SK-N-SH (cell line): ENCODE measurements around the gene TSPAN11. TPM values are rescaled to one million over a fixed set of nuclear protein-coding genes. Genes with fewer than 3 reads are reported as not detected.

Source experiments
- CTCF ChIA-PET: fragments of 300-600, 350-600 bp; formaldehyde crosslinking; extraction: SDS; loops from one replicate; lab custom pipeline; 2021; lab: Yijun Ruan, JAX
- POLR2A ChIA-PET: fragments of 350-600 bp; sonication (Branson Sonifier 250); formaldehyde crosslinking; extraction: SDS; loops from one replicate; lab custom pipeline; 2020; ENCODE audit warnings: antibody characterized with exemption, inconsistent platforms; lab: Yijun Ruan, JAX
- DNase-seq: peaks from one replicate; pipeline ENCODE4 v3.0.0; 2012
- H2AFZ ChIP-seq: fragments of 200-600 bp; sonication (generic); 2 replicates; pipeline ENCODE4 v1.8.1; 2016; ENCODE audit warnings: antibody characterized with exemption, mild to moderate bottlenecking, low read depth
- H3F3A ChIP-seq: fragments of 200-600 bp; sonication (generic); replicated peaks from 2 replicates; pipeline ENCODE3; 2016; ENCODE audit warnings: antibody characterized with exemption, mild to moderate bottlenecking; ENCODE audit not compliant: insufficient read depth
- H3K27ac ChIP-seq, 2 experiments: fragments of 200-500 bp in 1 of 2; fragments of 200-600 bp in 1 of 2; sonication (Bioruptor generic) in 1 of 2; sonication (generic), shearing (Covaris generic) in 1 of 2; 2 replicates each; pipeline versions ENCODE4 v1.5.1 to v1.6.1; 2014 to 2016; ENCODE audit warnings: low read depth in 2 of 2, inconsistent platforms in 1 of 2, low read length in 1 of 2, mild to moderate bottlenecking in 1 of 2, mixed read lengths in 1 of 2
- H3K27me3 ChIP-seq: fragments of 200-600 bp; sonication (generic), shearing (Covaris generic); 2 replicates; pipeline ENCODE4 v1.6.1; 2016; ENCODE audit warnings: mixed run types; ENCODE audit not compliant: insufficient read depth
- H3K36me3 ChIP-seq, 2 experiments: fragments of 200-500 bp in 1 of 2; fragments of 200-600 bp in 1 of 2; sonication (Bioruptor generic) in 1 of 2; sonication (generic) in 1 of 2; replicated peaks in 1 of 2; 2 replicates each; pipeline versions ENCODE3 to v1.5.1; 2014 to 2016; ENCODE audit warnings: low read length in 1 of 2, mild to moderate bottlenecking in 1 of 2; ENCODE audit not compliant: insufficient read depth in 2 of 2, control insufficient read depth in 1 of 2
- H3K4me1 ChIP-seq, 2 experiments: fragments of 200-500 bp in 1 of 2; fragments of 200-600 bp in 1 of 2; sonication (Bioruptor generic) in 1 of 2; sonication (generic), shearing (Covaris generic) in 1 of 2; 2 replicates each; pipeline versions ENCODE4 v1.5.1 to v1.6.1; 2014 to 2016; ENCODE audit warnings: low read depth in 1 of 2, low read length in 1 of 2, mixed run types in 1 of 2; ENCODE audit not compliant: insufficient read depth in 2 of 2, control insufficient read depth in 1 of 2
- H3K4me2 ChIP-seq: fragments of 200-600 bp; sonication (generic), shearing (Covaris generic); 2 replicates; pipeline ENCODE4 v1.6.1; 2017; ENCODE audit warnings: mixed run types
- H3K4me3 ChIP-seq, 2 experiments: fragments of 200-500 bp in 1 of 2; fragments of 200-600 bp in 1 of 2; sonication (Bioruptor generic) in 1 of 2; sonication (generic), shearing (Covaris generic) in 1 of 2; 2 replicates each; pipeline versions ENCODE4 v1.5.1 to v1.8.1; 2014 to 2016; ENCODE audit warnings: low read depth in 2 of 2, inconsistent platforms in 1 of 2, low read length in 1 of 2, mild to moderate bottlenecking in 1 of 2, mixed read lengths in 1 of 2, moderate library complexity in 1 of 2
- H3K79me2 ChIP-seq: fragments of 200-600 bp; sonication (generic); 2 replicates; pipeline ENCODE4 v1.8.1; 2017; ENCODE audit warnings: mild to moderate bottlenecking; ENCODE audit not compliant: insufficient read depth
- H3K9ac ChIP-seq: fragments of 200-600 bp; sonication (generic); 2 replicates; pipeline ENCODE4 v1.6.1; 2017; ENCODE audit warnings: mixed run types
- H3K9me2 ChIP-seq: fragments of 200-600 bp; sonication (generic); 2 replicates; pipeline ENCODE4 v1.6.1; 2017; ENCODE audit warnings: mixed run types
- H3K9me3 ChIP-seq: fragments of 200-600 bp; sonication (generic); 2 replicates; pipeline ENCODE4 v1.6.1; 2017; ENCODE audit warnings: mixed run types, mild to moderate bottlenecking, moderate library complexity
- H4K20me1 ChIP-seq: fragments of 200-600 bp; sonication (generic); 2 replicates; pipeline ENCODE4 v1.6.1; 2017; ENCODE audit warnings: mild to moderate bottlenecking, mixed run types; ENCODE audit not compliant: insufficient read depth
- CHD2 ChIP-seq: fragments of 150-350 bp; IDR thresholded peaks from 2 replicates; pipeline ENCODE4 v1.6.1; 2018; ENCODE audit warnings: low read length; ENCODE audit not compliant: partially characterized antibody
- CTCF ChIP-seq: fragments of 200-600 bp; sonication (generic); IDR thresholded peaks from 2 replicates; pipeline ENCODE4 v1.6.1; 2017; ENCODE audit warnings: antibody characterized with exemption, mild to moderate bottlenecking, moderate library complexity
- ELF1 ChIP-seq: IDR thresholded peaks from 2 replicates; pipeline ENCODE4 v1.4.0; 2012
- EZH2phosphoT487 ChIP-seq: fragments of 200-600 bp; sonication (generic); IDR thresholded peaks from 2 replicates; pipeline ENCODE4 v1.6.1; 2017; ENCODE audit warnings: low read depth, mixed run types, mild to moderate bottlenecking, antibody characterized with exemption, moderate library complexity, borderline replicate concordance
- FOSL2 ChIP-seq: IDR thresholded peaks from 2 replicates; pipeline ENCODE4 v1.4.0; 2012; ENCODE audit warnings: low read depth, mild to moderate bottlenecking, moderate library complexity, borderline replicate concordance
- FOXJ3 ChIP-seq: sonication (generic); formaldehyde crosslinking; IDR thresholded peaks from 2 replicates; pipeline ENCODE4 v1.5.1; 2020; ENCODE audit warnings: mild to moderate bottlenecking, missing genetic modification reagents
- GATA2 ChIP-seq: sonication (generic); formaldehyde crosslinking; IDR thresholded peaks from 2 replicates; pipeline ENCODE4 v1.5.0; 2020; ENCODE audit warnings: mild to moderate bottlenecking, missing genetic modification reagents
- PBX3 ChIP-seq: IDR thresholded peaks from 2 replicates; pipeline ENCODE4; 2012
- RAD21 ChIP-seq: IDR thresholded peaks from 2 replicates; pipeline ENCODE4 v1.6.1; 2012; ENCODE audit warnings: mild to moderate bottlenecking, low read length
- RCOR1 ChIP-seq: fragments of 150-350 bp; IDR thresholded peaks from 2 replicates; pipeline ENCODE4 v1.6.1; 2017; ENCODE audit warnings: antibody characterized with exemption, low read length
- RXRA ChIP-seq: IDR thresholded peaks from 2 replicates; pipeline ENCODE4 v1.4.0; 2012; ENCODE audit warnings: low read depth, mild to moderate bottlenecking, borderline replicate concordance
- SIN3A ChIP-seq: IDR thresholded peaks from 2 replicates; pipeline ENCODE4 v1.6.1; 2012; ENCODE audit warnings: low read depth, mild to moderate bottlenecking, low read length, moderate library complexity, borderline replicate concordance
- TAF1 ChIP-seq: IDR thresholded peaks from 2 replicates; pipeline ENCODE4 v1.6.1; 2012; ENCODE audit warnings: low read depth, mild to moderate bottlenecking, low read length, moderate library complexity, borderline replicate concordance
- TEAD4 ChIP-seq: IDR thresholded peaks from 2 replicates; pipeline ENCODE4 v1.4.0; 2012; ENCODE audit warnings: mild to moderate bottlenecking, borderline replicate concordance; ENCODE audit not compliant: insufficient read depth
- USF1 ChIP-seq: IDR thresholded peaks from 2 replicates; pipeline ENCODE4 v1.4.0; 2012; ENCODE audit warnings: low read depth, borderline replicate concordance
- YY1 ChIP-seq: IDR thresholded peaks from 2 replicates; pipeline ENCODE4 v1.4.0; 2012; ENCODE audit warnings: low read depth, mild to moderate bottlenecking
- WGBS: methylation state at CpG from one replicate; pipeline ENCODE4 v1.1.6; 2017; ENCODE audit warnings: low lambda C conversion rate; 5-methylcytosine and 5-hydroxymethylcytosine counted together
- polyA plus RNA-seq, 3 experiments: library from polyadenylated mRNA; depleted of rRNA; stranded (reverse); fragments of >200 nt; gene quantifications; 2 replicates each; pipeline ENCODE4 v1.2.3, GENCODE V29; 2012

TSPAN11 gene
- polyA plus RNA-seq, 1 of the 3 experiments (the other 2 are of a cell fraction): 6.4 TPM

- ChIA-PET CTCF (no interaction called here), POLR2A (no interaction called here)
- Histone ChIP-seq H3K27me3 (no peaks in the 10 kb centered on the region), H3K4me3 (no peak overlapping the region), H3K4me1 (peaks cover 14 to 23% of the 10 kb centered on the region in 2 experiments), H3K9ac (no peak overlapping the region), H3K9me2 (no peaks in the 10 kb centered on the region), H3K4me2 (no peak overlapping the region), H3K79me2 (no peaks in the 10 kb centered on the region), H3K36me3 (no peaks in the 10 kb centered on the region), H3K9me3 (no peaks in the 10 kb centered on the region), H3K27ac (no peak overlapping the region), H4K20me1 (no peaks in the 10 kb centered on the region), H2AFZ (no peak overlapping the region), H3F3A (no peaks in the 10 kb centered on the region)
- DNase-seq: no peak
- 86% methylated on average over 6 of the region's 6 CpGs for WGBS
- TF ChIP-seq SIN3A: no peak
Measured at GRCh38 chr12:30905463-30906009, 21.0 kb upstream of the TSPAN11 start.

GRCh38 chr12:30908076-30908721, 18.3 kb upstream of the TSPAN11 start:
- Histone ChIP-seq H3K4me3 (no peak overlapping the region), H4K20me1 (no peaks in the 10 kb centered on the region), H3K4me1 (peaks cover 14 to 23% of the 10 kb centered on the region in 2 experiments), H3K9me3 (no peaks in the 10 kb centered on the region), H3K9me2 (no peaks in the 10 kb centered on the region), H3K27ac (peak overlapping the region; percentile 58 to 95; a peak in 3 of 4 replicates), H3K4me2 (peak overlapping the region; percentile 57; the same call in 1 of the 2 replicates), H3K27me3 (no peaks in the 10 kb centered on the region), H3K36me3 (no peaks in the 10 kb centered on the region), H2AFZ (peak overlapping the region; percentile 20), H3K9ac (no peak overlapping the region), H3K79me2 (no peaks in the 10 kb centered on the region), H3F3A (no peaks in the 10 kb centered on the region)
- WGBS: 71% methylated on average over 4 of the region's 4 CpGs
- no peak for DNase-seq
- CTCF ChIA-PET: interaction anchor here (1.0 to 1.1 kb wide), 2 partner anchors 60 to 77 kb away, joined by 3 read pairs; no protein-coding TSS in a partner anchor
- POLR2A ChIA-PET: no interaction called here
- TF ChIP-seq USF1: no peak

- Histone ChIP-seq H3K27ac (peak overlapping the region; percentile 58 to 95; a peak in 3 of 4 replicates), H3K4me3 (no peak overlapping the region), H4K20me1 (no peaks in the 10 kb centered on the region), H3K27me3 (no peaks in the 10 kb centered on the region), H3K9me3 (no peaks in the 10 kb centered on the region), H3K4me2 (peak overlapping the region; percentile 57; the same call in 1 of the 2 replicates), H3K9ac (no peak overlapping the region), H3F3A (no peaks in the 10 kb centered on the region), H2AFZ (peak overlapping the region; percentile 20), H3K4me1 (peaks cover 14 to 23% of the 10 kb centered on the region in 2 experiments), H3K9me2 (no peaks in the 10 kb centered on the region), H3K79me2 (no peaks in the 10 kb centered on the region), H3K36me3 (no peaks in the 10 kb centered on the region)
- POLR2A ChIA-PET: no interaction called here
- DNase-seq: peak; percentile 36
- 29% methylated on average over 3 of the region's 3 CpGs for WGBS
- CTCF ChIA-PET: no interaction called here
- TF ChIP-seq EZH2phosphoT487 (no peak), RCOR1 (peak; percentile 52; the same call in 1 of the 2 replicates), CTCF (no peak), RXRA (peak; percentile 82), GATA2 (CRISPR knock-in tag) (no peak), FOXJ3 (CRISPR knock-in tag) (no peak), CHD2 (peak; percentile 51), FOSL2 (0 out of 2 replicates have a peak, but pooled peaks have one; percentile 17), TEAD4 (peak; percentile 41; the same call in 1 of the 2 replicates), YY1 (no peak), RAD21 (no peak), ELF1 (no peak), PBX3 (peak; percentile 50; the same call in 1 of the 2 replicates), TAF1 (peak; percentile 83; the same call in 1 of the 2 replicates)
Measured at GRCh38 chr12:30908722-30909348, 17.7 kb upstream of the TSPAN11 start.
